ENCODE measurements around the gene INAFM2.
A peak's percentile ranks its signal among the peaks of the same experiment; 100 is the strongest.

INAFM2 gene

DNA sequence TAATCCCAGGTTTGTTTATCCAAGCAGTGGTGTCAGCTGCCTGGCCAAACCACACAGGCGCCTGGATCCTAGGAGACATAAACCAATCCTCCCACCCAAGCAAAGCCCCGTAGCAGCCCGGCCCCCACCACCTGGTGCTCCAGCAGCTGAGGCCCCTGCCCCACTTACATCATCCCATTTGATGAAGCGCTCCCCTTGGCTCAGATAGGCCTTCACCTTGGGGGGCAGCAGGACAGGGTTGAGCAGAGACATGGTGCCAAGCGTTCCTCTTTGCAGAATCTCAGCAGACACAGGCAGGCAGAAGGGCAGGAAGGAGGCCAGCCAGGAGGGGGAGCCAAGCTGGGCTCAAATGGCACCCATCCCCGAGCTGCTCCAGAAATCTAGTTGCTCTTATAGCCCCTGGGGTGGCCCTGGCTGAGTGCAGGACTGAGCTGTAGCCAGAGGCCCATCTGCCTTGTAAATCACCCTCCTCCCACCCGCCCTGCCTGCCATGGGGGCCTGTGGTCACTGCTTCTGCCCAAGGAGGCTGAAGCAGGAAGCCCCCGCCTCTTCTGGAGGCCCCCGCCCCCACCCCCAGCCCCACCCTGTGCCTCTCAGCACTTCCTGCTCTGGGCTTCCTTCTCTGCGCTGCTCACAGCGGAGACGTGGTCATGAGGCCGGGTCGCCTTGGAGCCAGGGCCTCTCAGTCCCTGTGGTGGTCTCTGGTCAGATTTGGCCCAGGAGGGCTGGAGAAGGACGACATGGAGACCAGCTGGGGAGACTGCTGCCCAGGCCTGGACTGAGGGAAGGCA, 15.9 kb upstream of the INAFM2 start, which contains the start of gene PLCB2:
PLCB2 (minus strand) TSS at position 515 of the 791 bp plus-strand sequence; CDS start at position 252, 263 bp downstream.
- peak; percentile 12 for DNase-seq

GRCh38 chr15:40309344-40309862, 14.1 kb upstream of the INAFM2 start:
- no peak for DNase-seq

DNA sequence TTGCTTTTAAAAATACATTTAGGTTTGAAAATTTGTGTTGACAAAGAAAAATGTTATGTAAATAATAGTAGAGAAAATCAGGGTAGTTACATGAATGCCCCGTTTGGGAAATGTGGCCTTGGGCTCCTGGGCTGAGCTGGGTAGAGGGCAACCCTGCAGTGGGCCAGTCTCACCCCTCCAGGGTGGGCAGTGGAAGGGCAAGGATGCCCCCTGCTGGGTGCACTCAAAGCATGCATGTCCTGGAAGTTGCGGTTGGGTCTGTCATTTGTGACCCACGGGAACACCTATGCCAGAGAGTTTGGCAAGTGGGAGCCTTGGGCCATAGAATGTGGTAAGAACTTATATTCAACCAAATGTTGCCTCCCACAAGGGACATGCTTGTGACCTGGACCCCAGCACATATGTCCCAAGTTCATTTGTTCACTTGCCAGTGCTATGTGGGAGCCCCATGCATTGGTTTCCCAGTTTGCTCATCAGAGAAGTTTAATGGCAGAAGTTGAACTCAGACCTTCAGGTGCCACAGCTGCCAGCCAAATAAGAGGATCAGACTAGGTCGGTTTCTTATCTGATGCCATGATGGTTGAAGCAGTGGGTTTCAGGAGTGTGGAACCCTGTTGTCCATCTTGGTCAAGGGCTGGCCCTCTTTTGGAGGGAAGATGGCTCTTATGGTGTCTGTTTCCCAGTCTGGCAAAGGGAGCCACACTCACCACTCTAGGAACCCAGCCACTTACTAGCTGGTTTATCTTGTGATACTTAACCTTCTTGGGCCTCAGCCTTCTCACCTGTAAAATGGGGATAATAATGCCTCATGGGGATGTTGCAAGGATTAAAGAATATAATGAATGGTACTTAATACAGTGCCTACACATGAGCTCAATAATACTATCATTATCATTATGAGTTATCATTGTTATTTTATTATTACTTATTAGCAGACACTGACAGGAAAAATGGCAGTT, 13.2 kb upstream of the INAFM2 start:
- DNase-seq: peak; percentile 19

GRCh38 chr15:40310993-40311392, 12.5 kb upstream of the INAFM2 start:
- DNase-seq: no peak

DNA sequence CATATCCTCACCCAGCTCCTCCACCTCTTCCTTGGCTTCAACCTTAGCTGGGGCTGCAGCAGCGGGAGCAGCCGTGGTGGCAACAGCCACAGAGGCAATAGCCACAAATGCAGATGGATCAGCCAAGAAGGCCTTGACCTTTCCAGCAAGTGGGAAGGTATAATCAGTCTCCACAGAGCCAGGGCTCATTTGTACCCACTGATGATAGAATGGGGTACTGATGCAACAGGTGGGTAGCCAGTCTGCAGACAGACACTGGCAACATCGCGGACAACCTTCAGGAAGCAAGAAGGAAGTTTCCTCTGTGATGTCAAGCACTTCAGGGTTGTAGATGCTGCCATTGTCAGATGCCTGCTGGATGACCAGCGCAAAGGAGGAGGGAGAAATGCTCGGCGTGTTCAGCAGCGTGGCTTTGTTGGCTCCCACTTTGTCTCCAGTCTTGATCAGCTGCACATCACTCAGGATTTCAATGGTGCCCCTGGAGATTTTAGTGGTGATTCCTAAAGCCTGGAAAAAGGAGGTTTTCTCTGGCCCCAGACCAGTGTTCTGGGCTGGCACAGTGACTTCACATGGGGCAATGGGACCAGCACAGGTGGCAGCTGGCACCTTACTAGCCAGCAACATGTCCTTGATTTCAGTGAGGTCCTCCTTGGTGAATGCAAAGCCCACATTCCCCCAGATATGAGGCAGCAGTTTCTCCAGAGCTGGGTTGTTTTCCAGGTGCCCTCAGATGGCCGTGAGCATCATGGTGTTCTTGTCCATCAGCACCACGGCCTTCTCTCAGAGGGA, 10.9 kb upstream of the INAFM2 start:
- DNase-seq: no peak

DNA sequence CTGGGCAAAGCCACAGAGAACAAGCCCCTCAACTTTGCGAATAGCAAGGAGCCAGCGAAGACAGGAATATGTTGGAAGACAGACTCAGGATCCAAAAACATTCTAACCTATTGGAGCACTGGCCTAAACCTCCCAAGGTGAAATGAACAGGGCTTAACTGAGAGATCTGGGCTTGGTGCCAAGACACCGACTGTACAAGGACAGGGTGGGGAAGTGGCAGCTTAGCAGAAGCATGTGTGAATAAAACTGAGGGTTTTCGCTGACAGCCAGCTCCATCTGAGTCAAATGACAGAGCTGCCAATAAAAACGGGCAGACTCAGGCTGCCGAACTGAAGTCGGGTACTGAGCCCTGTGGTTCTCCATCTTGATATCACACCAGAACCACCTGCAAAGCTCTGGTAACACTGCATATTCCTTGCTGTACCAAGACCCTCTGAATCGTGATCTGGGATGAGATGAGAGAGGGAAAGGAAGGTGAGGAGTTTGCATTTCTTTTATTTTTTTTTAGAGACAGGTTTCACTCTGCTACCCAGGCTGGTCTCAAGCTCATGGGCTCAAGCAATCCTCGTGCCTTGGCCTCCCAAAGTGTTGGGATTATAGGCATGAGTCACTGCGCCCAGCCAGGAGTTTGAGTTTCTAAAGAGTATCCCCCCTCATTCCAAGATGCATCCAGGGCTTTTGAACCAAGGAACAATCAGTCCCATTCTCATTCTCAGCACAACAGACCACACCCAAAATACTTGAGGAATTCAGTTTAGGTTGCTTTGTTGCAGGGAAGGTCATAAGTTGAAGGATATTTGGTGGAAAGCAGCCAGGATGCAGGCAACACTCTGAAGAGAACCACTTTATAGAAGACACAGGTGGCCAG, 9.7 kb upstream of the INAFM2 start:
- peak; percentile 77 for DNase-seq

GRCh38 chr15:40314723-40315276, 8.7 kb upstream of the INAFM2 start:
- no peak for DNase-seq

DNA sequence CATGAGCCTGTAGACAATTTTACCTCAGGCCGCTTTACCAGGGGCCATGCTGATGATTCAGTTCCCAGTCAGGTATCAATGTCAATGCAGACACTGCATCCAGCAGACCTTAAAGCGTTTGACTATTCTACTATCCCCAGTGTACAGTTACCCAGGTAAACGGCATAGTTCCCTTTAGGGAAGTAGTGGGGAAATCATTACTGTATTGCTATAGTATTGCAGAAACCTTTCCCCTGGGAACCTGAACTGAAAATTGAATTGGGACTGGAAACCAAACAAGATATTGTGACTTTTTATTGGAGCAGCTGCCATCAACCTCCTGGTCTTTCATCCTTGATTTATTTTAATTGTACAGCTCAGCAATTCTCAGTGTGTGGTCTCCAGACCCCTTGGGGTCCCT, 6.6 kb upstream of the INAFM2 start:
- no peak for DNase-seq

GRCh38 chr15:40317580-40317979, 5.9 kb upstream of the INAFM2 start:
- DNase-seq: no peak

- no peak for DNase-seq
These were observed 3.1 kb upstream of the INAFM2 start for GRCh38 chr15:40320409-40320808.

GRCh38 chr15:40320931-40321371, 2.5 kb upstream of the INAFM2 start:
- DNase-seq: peak; percentile 54

GRCh38 chr15:40322531-40323238, 807 bp upstream of the INAFM2 start:
- no peak for DNase-seq

- DNase-seq: no peak
These were observed 753 bp downstream of the INAFM2 start for GRCh38 chr15:40323953-40324937.

- no peak for DNase-seq
These were observed 1.7 kb downstream of the INAFM2 start for GRCh38 chr15:40325188-40325587.

- DNase-seq: no peak
These were observed 2.2 kb downstream of the INAFM2 start for GRCh38 chr15:40325700-40326099.

DNA sequence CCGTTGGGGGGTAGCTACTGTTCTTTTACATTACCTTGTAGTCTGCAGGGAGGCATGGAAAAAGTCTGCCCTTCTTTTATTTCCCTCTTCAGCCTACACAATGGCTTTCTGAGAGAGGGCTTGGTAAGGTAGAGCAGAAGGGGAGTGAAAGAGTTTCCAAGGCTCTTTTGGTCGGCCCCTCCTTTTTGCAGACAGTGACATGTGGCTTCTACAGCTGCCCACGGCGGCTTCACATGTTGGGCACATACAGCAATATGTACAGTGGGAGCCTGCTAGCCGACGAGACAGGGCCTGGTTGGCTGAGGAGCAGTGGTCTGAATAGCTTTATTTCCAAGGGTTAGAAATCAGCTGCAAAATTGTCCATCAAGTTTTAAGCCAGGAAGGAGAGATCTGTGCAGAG, 4.0 kb downstream of the INAFM2 start:
- DNase-seq: peak; percentile 4

GRCh38 chr15:40328176-40328575, 4.7 kb downstream of the INAFM2 start:
- DNase-seq: no peak

GRCh38 chr15:40328751-40329150, 5.3 kb downstream of the INAFM2 start:
- no peak for DNase-seq

DNA sequence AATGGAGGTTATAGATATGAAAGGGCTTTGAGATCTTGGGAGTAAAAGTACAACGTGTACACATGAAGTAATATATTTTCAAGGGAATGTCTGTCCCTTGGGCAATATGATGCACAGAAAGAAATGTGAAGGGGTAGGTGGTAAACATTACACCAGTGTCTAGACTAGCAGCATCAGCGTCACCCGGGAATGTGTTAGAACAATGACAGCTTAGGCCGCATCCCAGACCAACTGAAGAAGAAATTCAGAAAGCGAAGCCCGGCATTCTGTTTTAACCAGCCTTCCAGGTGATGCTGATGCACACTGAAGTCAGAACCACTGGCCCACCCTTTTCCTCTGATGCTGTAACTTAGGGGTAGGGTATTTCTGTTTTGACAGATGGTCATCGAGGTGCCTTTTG, 6.3 kb downstream of the INAFM2 start:
- DNase-seq: no peak

Data from NCI-H1694 treated with DMSO at 0.1 percent for 48 hours (cell line).